ENCODE data around the gene CMSS1. TPM values are rescaled to one million over a fixed set of nuclear protein-coding genes. Genes with fewer than 3 reads are reported as not detected.

The CMSS1 gene
- total RNA-seq, 1 donor from 2014 or later = 45.7 TPM

- intact Hi-C loops (cut with micrococcal nuclease) = no loop called here
Observed at GRCh38 chr3:100120012-100120411, 302.4 kb downstream of the CMSS1 start.

GRCh38 chr3:100120693-100121092 is 303.0 kb downstream of the CMSS1 start:
- intact Hi-C loops (cut with micrococcal nuclease) = no loop called here

- intact Hi-C loops (cut with micrococcal nuclease) = no loop called here
Observed at GRCh38 chr3:100122321-100122720, 304.7 kb downstream of the CMSS1 start.

- intact Hi-C loops (cut with micrococcal nuclease) = no loop called here
Observed at GRCh38 chr3:100123112-100123511, 305.4 kb downstream of the CMSS1 start.

GRCh38 chr3:100124201-100124761 is 306.6 kb downstream of the CMSS1 start:
- intact Hi-C loops (cut with micrococcal nuclease) = no loop called here

- intact Hi-C loops (cut with micrococcal nuclease) = no loop called here
Observed at GRCh38 chr3:100125161-100125938, 307.7 kb downstream of the CMSS1 start.

- intact Hi-C loops (cut with micrococcal nuclease) = no loop called here
Observed at GRCh38 chr3:100127792-100128191, 310.1 kb downstream of the CMSS1 start.

- intact Hi-C loops (cut with micrococcal nuclease) = no loop called here
Observed at GRCh38 chr3:100128565-100128964, 310.9 kb downstream of the CMSS1 start.

- intact Hi-C loops (cut with micrococcal nuclease) = no loop called here
Observed at GRCh38 chr3:100129941-100130340, 312.3 kb downstream of the CMSS1 start.

GRCh38 chr3:100131241-100131640 is 313.6 kb downstream of the CMSS1 start:
- intact Hi-C loops (cut with micrococcal nuclease) = no loop called here

- intact Hi-C loops (cut with micrococcal nuclease) = no loop called here
Observed at GRCh38 chr3:100136921-100137320, 319.3 kb downstream of the CMSS1 start.

- intact Hi-C loops (cut with micrococcal nuclease) = loop anchor here (5.0 kb wide), 1 partner anchor 54 kb away; no protein-coding TSS in a partner anchor
Observed at GRCh38 chr3:100140976-100141375, 323.3 kb downstream of the CMSS1 start.

- intact Hi-C loops (cut with micrococcal nuclease) = loop anchor here (5.0 kb wide), 1 partner anchor 54 kb away; no protein-coding TSS in a partner anchor
Observed at GRCh38 chr3:100141586-100141985, 323.9 kb downstream of the CMSS1 start.

- intact Hi-C loops (cut with micrococcal nuclease) = loop anchor here (1.0 to 5.0 kb wide), 3 partner anchors 57 to 76 kb away; no protein-coding TSS in a partner anchor
Observed at GRCh38 chr3:100144255-100144866, 326.7 kb downstream of the CMSS1 start.

- intact Hi-C loops (cut with micrococcal nuclease) = no loop called here
Observed at GRCh38 chr3:100149130-100149529, 331.5 kb downstream of the CMSS1 start.

GRCh38 chr3:100149713-100150415 is 332.2 kb downstream of the CMSS1 start:
- intact Hi-C loops (cut with micrococcal nuclease) = no loop called here

- intact Hi-C loops (cut with micrococcal nuclease) = no loop called here
Observed at GRCh38 chr3:100150473-100150872, 332.8 kb downstream of the CMSS1 start.

- intact Hi-C loops (cut with micrococcal nuclease) = no loop called here
Observed at GRCh38 chr3:100151024-100151707, 333.5 kb downstream of the CMSS1 start.

GRCh38 chr3:100154171-100154570 is 336.5 kb downstream of the CMSS1 start:
- intact Hi-C loops (cut with micrococcal nuclease) = no loop called here

- intact Hi-C loops (cut with micrococcal nuclease) = loop anchor here (5.0 kb wide), 1 partner anchor 47 kb away; no protein-coding TSS in a partner anchor
Observed at GRCh38 chr3:100155128-100155527, 337.5 kb downstream of the CMSS1 start.

GRCh38 chr3:100155590-100155989 is 337.9 kb downstream of the CMSS1 start:
- intact Hi-C loops (cut with micrococcal nuclease) = loop anchor here (5.0 kb wide), 1 partner anchor 47 kb away; no protein-coding TSS in a partner anchor

Data from T-helper 1 cell treated with Interleukin-12 subunit alpha and Interleukin-12 subunit beta and Interleukin-4 antibody, amounts not matched to agents 30 ng/mL and 1 ng/mL, for 36 hours (primary cell).